SJSA1 (cell line): Measurements from ENCODE around the gene ATL1. TPM values are rescaled to one million over a fixed set of nuclear protein-coding genes. Genes with fewer than 3 reads are reported as not detected.

ENCODE experiments used
- DNase-seq, 2 experiments: peaks; one replicate each; pipeline ENCODE4 v3.0.0-alpha.2; 2015 to 2020; ENCODE audit warnings: low spot score in 2 of 2, low read depth in 1 of 2
- H3K27ac ChIP-seq: fragments of 250-450 bp; sonication (Bioruptor Pico); 2 replicates; pipeline ENCODE4 v1.5.1; 2020; ENCODE audit warnings: mild to moderate bottlenecking, moderate library complexity
- H3K27me3 ChIP-seq: fragments of 250-450 bp; sonication (Bioruptor Pico); replicated peaks from 2 replicates; pipeline ENCODE4 v1.5.1; 2020; ENCODE audit warnings: mild to moderate bottlenecking, moderate library complexity
- H3K36me3 ChIP-seq: fragments of 250-450 bp; sonication (Bioruptor Pico); 2 replicates; pipeline ENCODE4 v1.5.1; 2020; ENCODE audit warnings: mild to moderate bottlenecking
- H3K4me1 ChIP-seq: fragments of 250-450 bp; sonication (Bioruptor Pico); replicated peaks from 2 replicates; pipeline ENCODE4 v1.6.1; 2021; ENCODE audit warnings: mild to moderate bottlenecking
- H3K4me3 ChIP-seq: fragments of 250-450 bp; sonication (Bioruptor Pico); 2 replicates; pipeline ENCODE4 v1.5.1; 2020; ENCODE audit warnings: mild to moderate bottlenecking
- H3K9me3 ChIP-seq: fragments of 250-450 bp; sonication (Bioruptor Pico); replicated peaks from 2 replicates; pipeline ENCODE4 v1.5.1; 2020; ENCODE audit warnings: mild to moderate bottlenecking
- total RNA-seq: library from RNA; depleted of rRNA; stranded (reverse); fragments of >200 nt; shearing (Covaris generic); gene quantifications from 2 replicates; pipeline ENCODE4 v1.2.3, GENCODE V29; 2014

Gene ATL1
- total RNA-seq, 1 experiment from 2014 or later = 11.2 TPM

DNA sequence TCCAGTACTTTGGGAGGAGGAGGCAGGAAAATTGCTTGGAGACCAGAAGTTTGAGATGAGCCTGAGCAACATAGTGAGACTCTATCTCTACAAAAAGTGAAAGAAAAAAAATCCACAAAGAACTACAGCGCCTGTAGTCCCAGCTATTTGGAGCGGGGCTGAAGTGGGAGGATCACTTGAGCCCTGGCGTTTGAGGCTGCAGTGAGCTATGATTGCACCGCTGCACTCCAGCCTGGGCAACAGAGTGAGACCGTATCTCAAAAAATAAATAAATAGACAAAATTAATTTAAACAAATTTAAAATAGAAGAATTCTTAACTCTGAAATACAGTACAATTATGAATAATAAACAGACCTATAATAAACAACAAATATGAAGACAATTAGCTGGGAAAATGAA is 40.9 kb downstream of the ATL1 start:
- no peak overlapping the region for H3K27ac ChIP-seq
- H3K36me3 ChIP-seq = no peaks in the 10 kb centered on the region
- no peak for DNase-seq
- H3K9me3 ChIP-seq = no peaks in the 10 kb centered on the region
- H3K27me3 ChIP-seq = no peaks in the 10 kb centered on the region
- H3K4me3 ChIP-seq = no peak overlapping the region
- peaks cover 6% of the 10 kb centered on the region; the same call in 1 of the 2 replicates for H3K4me1 ChIP-seq

DNA sequence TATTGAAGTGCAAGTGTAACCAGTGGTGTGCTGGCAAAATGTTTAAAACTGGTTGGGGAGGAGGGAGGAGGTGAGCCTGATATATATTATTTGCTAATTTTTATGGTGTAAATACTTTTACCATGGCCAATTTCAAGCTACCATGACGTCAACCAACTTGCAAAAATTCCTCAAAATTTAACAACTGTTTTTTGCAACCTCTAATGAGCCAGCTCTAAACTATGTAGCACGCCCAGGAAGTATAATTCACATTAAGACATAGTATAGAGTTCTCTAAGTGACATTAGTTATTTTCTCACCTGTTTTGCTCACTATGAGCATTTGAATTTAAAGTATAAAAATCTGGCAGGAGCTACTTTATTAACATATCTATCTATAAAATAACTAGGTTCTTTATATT is 41.4 kb downstream of the ATL1 start:
- DNase-seq = no peak
- Histone ChIP-seq H3K27ac (no peak overlapping the region), H3K36me3 (no peaks in the 10 kb centered on the region), H3K9me3 (no peaks in the 10 kb centered on the region), H3K4me1 (peaks cover 6% of the 10 kb centered on the region; the same call in 1 of the 2 replicates), H3K4me3 (no peak overlapping the region), H3K27me3 (no peaks in the 10 kb centered on the region)

DNA sequence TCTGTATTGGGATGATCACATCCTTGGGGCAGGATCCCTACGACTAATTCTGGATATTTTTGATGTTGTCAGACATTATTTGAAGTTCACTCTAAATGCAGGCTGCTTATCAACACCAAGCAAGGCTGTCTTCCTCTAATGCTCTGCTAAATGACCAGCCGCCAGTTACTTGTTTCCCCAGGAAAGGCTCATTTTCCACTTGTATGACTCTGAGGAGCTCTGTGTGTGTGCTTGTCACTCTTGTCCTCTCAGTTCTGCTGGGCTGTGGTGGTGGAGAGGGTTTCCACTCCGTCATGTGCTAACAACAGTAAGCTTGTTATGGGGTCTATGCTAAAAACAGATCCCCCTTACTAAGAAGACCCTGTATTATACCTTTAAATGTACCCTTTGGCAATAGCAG is 42.1 kb downstream of the ATL1 start:
- no peak for DNase-seq
- Histone ChIP-seq H3K27me3 (no peaks in the 10 kb centered on the region), H3K4me1 (peaks cover 6% of the 10 kb centered on the region; the same call in 1 of the 2 replicates), H3K9me3 (no peaks in the 10 kb centered on the region), H3K4me3 (no peak overlapping the region), H3K27ac (no peak overlapping the region), H3K36me3 (no peaks in the 10 kb centered on the region)

- Histone ChIP-seq H3K27ac (no peak overlapping the region), H3K9me3 (no peaks in the 10 kb centered on the region), H3K4me1 (peaks cover 6% of the 10 kb centered on the region; the same call in 1 of the 2 replicates), H3K4me3 (no peak overlapping the region), H3K36me3 (no peaks in the 10 kb centered on the region), H3K27me3 (no peaks in the 10 kb centered on the region)
- DNase-seq = no peak
Observed at GRCh38 chr14:50603565-50603964, 43.6 kb downstream of the ATL1 start.

GRCh38 chr14:50605766-50606165 is 45.8 kb downstream of the ATL1 start:
- Histone ChIP-seq H3K9me3 (no peaks in the 10 kb centered on the region), H3K27me3 (no peaks in the 10 kb centered on the region), H3K27ac (no peak overlapping the region), H3K4me1 (peaks cover 6% of the 10 kb centered on the region; the same call in 1 of the 2 replicates), H3K36me3 (no peaks in the 10 kb centered on the region), H3K4me3 (no peak overlapping the region)
- DNase-seq = no peak

GRCh38 chr14:50606468-50606867 is 46.5 kb downstream of the ATL1 start:
- no peaks in the 10 kb centered on the region for H3K27me3 ChIP-seq
- no peak overlapping the region for H3K4me3 ChIP-seq
- no peaks in the 10 kb centered on the region for H3K4me1 ChIP-seq
- DNase-seq = no peak
- H3K36me3 ChIP-seq = no peaks in the 10 kb centered on the region
- H3K27ac ChIP-seq = no peak overlapping the region
- no peaks in the 10 kb centered on the region for H3K9me3 ChIP-seq

GRCh38 chr14:50607181-50607580 is 47.2 kb downstream of the ATL1 start:
- Histone ChIP-seq H3K4me1 (no peaks in the 10 kb centered on the region), H3K36me3 (no peaks in the 10 kb centered on the region), H3K27me3 (no peaks in the 10 kb centered on the region), H3K27ac (no peak overlapping the region), H3K9me3 (no peaks in the 10 kb centered on the region), H3K4me3 (no peak overlapping the region)
- DNase-seq = no peak

DNA sequence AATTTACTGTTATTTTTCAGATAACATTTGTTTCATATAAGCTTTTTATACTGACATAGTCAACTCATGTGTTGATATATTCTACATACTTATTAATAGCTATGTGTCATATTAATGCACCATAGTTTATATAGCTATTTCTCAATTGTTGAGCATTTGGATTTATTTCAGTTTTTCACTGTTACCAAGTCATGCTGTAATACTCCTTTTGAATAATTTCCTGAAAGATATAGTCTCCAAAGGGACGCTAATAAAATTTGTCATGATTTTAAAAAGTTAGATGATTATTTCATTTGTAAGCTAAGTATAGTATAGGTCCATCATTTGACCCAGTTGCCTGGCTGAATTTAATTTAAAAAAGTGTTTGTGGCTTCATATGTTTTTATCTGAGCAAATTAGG is 47.8 kb downstream of the ATL1 start:
- no peak overlapping the region for H3K27ac ChIP-seq
- H3K4me1 ChIP-seq = no peaks in the 10 kb centered on the region
- H3K9me3 ChIP-seq = no peaks in the 10 kb centered on the region
- H3K36me3 ChIP-seq = no peaks in the 10 kb centered on the region
- no peak overlapping the region for H3K4me3 ChIP-seq
- DNase-seq = no peak
- no peaks in the 10 kb centered on the region for H3K27me3 ChIP-seq

GRCh38 chr14:50608302-50608851 is 48.4 kb downstream of the ATL1 start:
- Histone ChIP-seq H3K27ac (no peak overlapping the region), H3K4me3 (no peak overlapping the region), H3K4me1 (no peaks in the 10 kb centered on the region), H3K9me3 (no peaks in the 10 kb centered on the region), H3K27me3 (no peaks in the 10 kb centered on the region), H3K36me3 (no peaks in the 10 kb centered on the region)
- no peak for DNase-seq

DNA sequence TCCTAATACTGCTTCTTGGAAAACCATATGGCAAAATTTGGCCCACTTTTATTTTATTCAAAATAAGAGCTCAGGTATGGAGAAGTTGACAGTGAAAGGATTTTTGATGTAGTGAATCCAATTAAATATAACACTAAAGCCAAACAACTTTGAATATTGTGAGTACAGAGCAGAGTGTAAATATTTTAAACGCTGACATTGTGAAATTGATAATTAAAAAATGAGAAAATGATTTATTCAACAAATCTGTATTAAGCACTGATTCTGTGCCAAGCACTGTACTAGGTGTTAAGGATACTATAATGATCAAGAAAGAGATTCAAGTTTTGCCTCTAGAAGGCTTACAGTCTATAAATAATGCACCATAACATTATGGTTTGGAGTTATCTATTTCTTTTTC is 50.5 kb downstream of the ATL1 start:
- Histone ChIP-seq H3K9me3 (no peaks in the 10 kb centered on the region), H3K36me3 (no peaks in the 10 kb centered on the region), H3K27ac (no peak overlapping the region), H3K27me3 (no peaks in the 10 kb centered on the region), H3K4me3 (no peak overlapping the region), H3K4me1 (no peaks in the 10 kb centered on the region)
- no peak for DNase-seq

DNA sequence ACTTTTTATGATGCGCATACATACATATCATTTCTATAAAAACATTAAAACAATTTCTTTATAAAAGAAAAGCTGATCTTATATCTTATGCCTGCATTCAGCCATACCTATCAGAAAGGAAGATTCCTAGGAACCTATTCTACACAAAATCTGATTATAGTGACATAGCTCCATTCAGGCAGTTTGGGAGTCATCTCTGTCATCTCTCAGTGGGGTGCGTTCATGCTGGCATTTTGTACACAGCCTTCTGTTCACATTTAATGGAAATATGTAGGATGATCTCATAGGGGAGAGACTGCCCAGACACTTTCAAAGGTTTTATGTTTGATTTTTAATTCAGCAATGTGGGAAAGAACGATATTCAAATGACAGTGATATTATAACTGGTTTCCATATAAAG is 52.9 kb downstream of the ATL1 start:
- DNase-seq = no peak
- no peak overlapping the region for H3K27ac ChIP-seq
- H3K9me3 ChIP-seq = no peaks in the 10 kb centered on the region
- H3K36me3 ChIP-seq = no peaks in the 10 kb centered on the region
- no peaks in the 10 kb centered on the region for H3K27me3 ChIP-seq
- no peak overlapping the region for H3K4me3 ChIP-seq
- H3K4me1 ChIP-seq = no peaks in the 10 kb centered on the region

- Histone ChIP-seq H3K4me3 (no peak overlapping the region), H3K36me3 (no peaks in the 10 kb centered on the region), H3K27ac (no peak overlapping the region), H3K27me3 (no peaks in the 10 kb centered on the region), H3K9me3 (no peaks in the 10 kb centered on the region), H3K4me1 (no peaks in the 10 kb centered on the region)
- DNase-seq = no peak
Observed at GRCh38 chr14:50615056-50615455, 55.1 kb downstream of the ATL1 start.

GRCh38 chr14:50615552-50615951 is 55.6 kb downstream of the ATL1 start:
- H3K27me3 ChIP-seq = no peaks in the 10 kb centered on the region
- H3K4me1 ChIP-seq = no peaks in the 10 kb centered on the region
- no peak overlapping the region for H3K4me3 ChIP-seq
- H3K36me3 ChIP-seq = no peaks in the 10 kb centered on the region
- no peaks in the 10 kb centered on the region for H3K9me3 ChIP-seq
- no peak for DNase-seq
- no peak overlapping the region for H3K27ac ChIP-seq

GRCh38 chr14:50616275-50616674 is 56.3 kb downstream of the ATL1 start:
- Histone ChIP-seq H3K4me1 (no peaks in the 10 kb centered on the region), H3K27ac (no peak overlapping the region), H3K4me3 (no peak overlapping the region), H3K9me3 (no peaks in the 10 kb centered on the region), H3K36me3 (no peaks in the 10 kb centered on the region), H3K27me3 (no peaks in the 10 kb centered on the region)
- no peak for DNase-seq

- DNase-seq = peak in 1 of 2 experiments; percentile 25
- no peaks in the 10 kb centered on the region for H3K27me3 ChIP-seq
- H3K4me3 ChIP-seq = no peak overlapping the region
- H3K4me1 ChIP-seq = no peaks in the 10 kb centered on the region
- no peaks in the 10 kb centered on the region for H3K9me3 ChIP-seq
- H3K27ac ChIP-seq = no peak overlapping the region
- H3K36me3 ChIP-seq = no peaks in the 10 kb centered on the region
Observed at GRCh38 chr14:50619569-50620141, 59.7 kb downstream of the ATL1 start.
